GM21526 (cell line): ENCODE results near the gene GSC2.

ENCODE experiments used
- ATAC-seq: cut with Tn5 transposase; IDR thresholded peaks from one replicate; pipeline ENCODE4 v1.9.1; 2021; ENCODE audit warnings: moderate library complexity; ENCODE audit not compliant: unreplicated experiment, low FRiP score

Gene GSC2, protein sequence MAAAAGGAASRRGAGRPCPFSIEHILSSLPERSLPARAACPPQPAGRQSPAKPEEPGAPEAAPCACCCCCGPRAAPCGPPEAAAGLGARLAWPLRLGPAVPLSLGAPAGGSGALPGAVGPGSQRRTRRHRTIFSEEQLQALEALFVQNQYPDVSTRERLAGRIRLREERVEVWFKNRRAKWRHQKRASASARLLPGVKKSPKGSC

DNA sequence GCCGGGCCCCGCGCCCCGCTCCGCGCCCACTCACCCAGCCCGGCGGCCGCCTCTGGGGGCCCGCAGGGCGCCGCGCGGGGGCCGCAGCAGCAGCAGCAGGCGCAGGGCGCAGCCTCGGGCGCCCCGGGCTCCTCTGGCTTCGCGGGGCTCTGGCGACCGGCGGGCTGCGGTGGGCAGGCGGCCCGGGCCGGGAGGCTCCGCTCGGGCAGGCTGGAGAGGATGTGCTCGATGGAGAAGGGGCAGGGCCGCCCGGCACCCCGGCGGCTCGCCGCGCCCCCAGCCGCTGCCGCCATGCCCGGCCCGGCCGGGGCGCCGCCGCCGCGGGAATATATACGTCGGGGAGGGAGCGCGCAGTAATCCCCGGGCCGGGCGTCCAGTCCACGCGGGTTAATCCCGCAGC is at the start of gene GSC2:
Gene GSC2, minus strand, starts transcription at position 302 of the 400 bp plus-strand sequence. Its CDS starts 9 bp downstream, at position 293.
- ATAC-seq: no peak

DNA sequence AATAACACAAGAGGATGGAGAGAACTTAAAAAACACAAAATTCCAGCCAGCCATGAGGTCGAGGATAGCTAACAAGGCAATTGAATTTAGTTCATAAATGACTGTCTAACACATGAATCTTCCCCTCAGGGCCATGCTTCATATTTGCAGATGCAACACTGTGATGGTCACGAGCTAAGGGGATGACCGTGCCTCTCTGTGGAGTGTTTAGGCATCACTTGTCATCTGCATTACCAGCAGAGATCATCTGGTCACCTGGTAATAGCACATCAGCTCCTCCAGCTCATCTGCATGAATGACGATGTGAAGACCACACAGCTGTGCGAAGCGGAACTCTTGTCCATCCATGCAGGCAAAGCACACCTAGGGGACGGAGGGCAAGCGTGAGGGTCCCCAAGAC is 49.4 kb upstream of the GSC2 start:
- ATAC-seq: no peak

DNA sequence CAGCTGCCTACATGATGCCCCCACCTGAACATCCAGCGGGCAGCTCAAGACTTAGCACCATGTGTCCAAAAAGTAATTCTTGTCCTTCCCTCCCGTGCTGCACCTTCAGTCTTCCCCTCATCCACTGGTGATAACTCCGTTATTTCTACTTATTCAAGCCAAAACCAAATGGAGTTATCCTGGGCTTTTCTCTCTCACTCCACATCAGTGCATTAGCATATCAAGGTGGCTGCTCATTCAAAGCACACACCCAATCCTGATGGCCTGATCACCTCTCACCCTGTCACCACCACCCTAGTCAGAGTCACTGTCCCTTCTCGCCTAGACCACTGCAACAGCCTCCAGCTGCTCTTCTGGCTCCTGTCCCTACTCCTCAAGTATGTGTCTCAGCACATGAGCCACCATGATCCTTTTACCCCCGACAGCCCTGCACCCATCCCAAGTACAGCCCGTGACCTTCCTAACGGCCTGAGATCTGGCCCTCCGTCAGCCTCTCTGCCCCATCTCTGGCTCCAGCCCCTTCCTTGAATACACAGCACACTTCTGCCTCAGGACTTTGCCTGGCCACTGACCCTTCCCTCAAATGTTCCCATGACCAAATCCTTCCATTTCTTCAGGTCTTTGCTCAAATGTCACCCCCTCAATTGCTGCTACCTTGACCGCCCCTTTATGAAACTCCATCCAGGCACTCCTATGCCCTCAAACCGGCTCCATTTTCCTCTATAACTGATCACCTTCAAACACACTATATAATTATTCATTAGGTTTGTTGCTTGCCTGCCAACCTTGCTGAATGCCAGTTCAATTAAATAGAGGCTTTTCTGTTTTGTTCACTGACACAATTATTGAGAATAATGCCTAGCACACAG is 48.1 kb upstream of the GSC2 start:
- no peak for ATAC-seq

DNA sequence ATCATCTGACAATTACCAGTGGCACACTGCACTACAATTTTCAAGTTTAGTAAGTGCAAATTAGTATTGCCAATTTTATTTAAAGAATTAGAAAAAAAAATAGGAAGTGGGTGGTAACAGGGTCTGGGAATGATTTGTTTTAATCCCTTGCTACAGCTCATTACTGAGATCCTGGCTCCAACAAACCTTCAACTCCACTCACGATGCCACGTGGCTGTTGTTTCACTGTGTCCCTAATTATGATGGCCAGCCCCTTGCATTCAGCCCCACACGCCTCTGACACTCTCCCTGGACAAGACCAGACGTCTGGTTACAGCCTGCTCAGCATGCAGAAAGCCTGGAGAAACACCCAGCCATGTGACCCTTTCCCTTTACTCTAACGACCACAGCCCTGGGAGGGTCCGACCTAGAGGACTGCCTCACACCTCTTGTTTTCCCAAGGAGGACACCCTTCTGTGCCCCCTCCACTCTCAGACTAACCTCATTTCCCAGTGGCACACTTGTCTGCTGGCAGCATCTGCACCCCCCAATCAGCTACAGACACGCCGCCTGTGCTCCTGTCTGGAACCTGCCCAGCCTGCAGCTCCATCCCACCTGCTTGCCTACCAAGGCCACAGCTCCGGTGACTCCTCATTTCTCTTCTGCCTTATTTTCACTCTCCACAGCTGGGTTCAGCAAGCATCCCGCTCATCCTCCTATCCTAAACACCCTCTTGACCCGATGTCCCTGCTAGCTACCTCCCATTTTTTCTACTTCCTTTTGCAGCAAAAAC is 46.9 kb upstream of the GSC2 start:
- no peak for ATAC-seq

DNA sequence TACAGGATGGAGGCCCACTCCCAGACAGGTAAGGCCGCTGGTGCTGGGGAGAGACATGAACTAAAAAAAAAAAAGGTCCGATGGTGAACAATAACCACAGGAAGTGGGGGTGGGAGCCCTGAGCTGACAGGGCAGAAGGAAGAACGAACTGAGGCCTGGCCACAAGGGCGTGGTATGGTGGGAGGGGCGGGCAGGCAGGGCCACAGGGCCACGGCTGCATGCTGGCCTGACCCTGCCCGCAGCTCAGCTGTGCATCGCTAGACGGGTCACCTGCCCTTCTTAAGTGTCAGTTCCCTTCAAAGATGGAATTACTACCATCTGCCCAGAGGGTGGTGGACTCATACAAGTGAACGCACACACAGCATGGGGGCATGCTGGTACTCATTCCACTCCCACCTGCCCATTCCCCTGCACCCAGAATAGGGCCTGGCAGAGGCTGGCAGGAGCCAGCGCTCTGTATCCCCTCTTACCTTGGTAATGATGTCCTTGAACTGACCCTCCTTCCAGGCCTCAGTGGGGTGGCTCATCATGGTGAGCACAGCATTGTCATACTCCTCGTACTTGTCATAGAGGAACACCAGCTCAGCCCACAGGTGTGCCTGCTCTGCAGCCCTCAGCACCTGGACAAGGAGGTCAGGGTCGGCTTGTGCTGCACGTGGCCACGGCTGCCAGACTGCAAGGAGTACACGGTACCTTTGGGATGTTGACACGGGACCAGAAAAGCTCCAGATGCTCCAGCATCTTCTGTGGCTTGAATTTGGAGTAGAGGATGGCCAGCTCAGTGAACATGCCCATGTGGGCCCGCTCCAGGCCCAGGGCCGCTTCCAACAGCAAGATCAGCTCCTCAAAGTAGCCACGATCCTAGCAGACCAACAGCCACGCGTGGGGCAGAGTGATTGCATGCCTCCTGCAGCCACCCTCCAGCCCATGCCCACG is 46.0 kb upstream of the GSC2 start:
- no peak for ATAC-seq

DNA sequence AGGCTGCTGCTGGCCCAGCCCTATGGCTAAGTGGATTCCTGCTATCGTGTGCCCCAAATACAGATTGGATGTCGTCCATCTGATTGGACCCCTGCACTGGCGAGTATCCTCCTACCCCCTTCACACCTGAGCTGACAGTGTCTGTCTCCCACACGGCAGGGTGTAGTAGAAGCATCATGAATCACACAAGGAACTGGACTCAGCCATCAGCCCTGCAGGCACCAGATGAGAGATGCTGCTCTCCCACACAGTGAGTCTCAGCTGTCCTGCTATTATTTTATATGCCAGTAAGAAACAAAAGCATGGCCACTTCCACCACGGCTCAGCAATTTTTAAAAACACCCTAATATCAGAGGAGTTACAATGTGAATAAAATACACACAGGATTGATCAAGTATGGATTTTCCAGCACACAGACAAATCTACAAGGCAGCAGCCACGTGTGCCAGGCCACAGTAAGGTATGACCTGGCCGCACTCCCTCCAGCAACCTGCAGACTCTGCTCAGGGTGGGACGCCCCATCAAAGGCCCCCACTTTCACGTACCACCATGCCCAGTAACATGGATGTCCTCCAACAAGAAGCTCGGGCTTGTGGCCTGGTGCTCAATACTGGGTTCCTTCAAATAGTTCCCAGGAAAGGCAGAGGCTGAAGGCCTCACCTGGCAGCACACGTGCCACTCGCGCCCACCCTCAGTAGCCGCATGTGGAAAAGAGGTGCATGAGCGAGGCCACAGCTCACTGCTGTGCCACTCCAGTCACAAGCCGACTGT is 44.9 kb upstream of the GSC2 start:
- ATAC-seq: no peak

DNA sequence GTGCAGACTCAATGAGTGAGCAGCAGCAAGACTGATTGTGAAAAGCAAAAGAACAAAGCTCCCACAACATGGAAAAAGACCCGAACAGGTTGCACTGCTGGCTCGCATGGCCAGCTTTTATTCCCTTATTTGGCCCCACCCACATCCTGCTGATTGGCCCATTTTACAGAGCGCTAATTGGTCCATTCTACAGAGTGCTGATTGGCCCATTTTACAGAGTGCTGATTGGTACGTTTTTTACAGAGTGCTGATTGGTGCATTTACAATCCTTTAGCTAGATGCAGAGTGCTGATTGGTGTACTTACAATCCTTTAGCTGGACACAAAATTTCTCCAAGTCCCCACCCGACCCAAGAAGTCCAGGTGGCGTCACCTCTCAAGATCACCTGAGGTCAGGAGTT is 43.8 kb upstream of the GSC2 start:
- ATAC-seq: no peak

DNA sequence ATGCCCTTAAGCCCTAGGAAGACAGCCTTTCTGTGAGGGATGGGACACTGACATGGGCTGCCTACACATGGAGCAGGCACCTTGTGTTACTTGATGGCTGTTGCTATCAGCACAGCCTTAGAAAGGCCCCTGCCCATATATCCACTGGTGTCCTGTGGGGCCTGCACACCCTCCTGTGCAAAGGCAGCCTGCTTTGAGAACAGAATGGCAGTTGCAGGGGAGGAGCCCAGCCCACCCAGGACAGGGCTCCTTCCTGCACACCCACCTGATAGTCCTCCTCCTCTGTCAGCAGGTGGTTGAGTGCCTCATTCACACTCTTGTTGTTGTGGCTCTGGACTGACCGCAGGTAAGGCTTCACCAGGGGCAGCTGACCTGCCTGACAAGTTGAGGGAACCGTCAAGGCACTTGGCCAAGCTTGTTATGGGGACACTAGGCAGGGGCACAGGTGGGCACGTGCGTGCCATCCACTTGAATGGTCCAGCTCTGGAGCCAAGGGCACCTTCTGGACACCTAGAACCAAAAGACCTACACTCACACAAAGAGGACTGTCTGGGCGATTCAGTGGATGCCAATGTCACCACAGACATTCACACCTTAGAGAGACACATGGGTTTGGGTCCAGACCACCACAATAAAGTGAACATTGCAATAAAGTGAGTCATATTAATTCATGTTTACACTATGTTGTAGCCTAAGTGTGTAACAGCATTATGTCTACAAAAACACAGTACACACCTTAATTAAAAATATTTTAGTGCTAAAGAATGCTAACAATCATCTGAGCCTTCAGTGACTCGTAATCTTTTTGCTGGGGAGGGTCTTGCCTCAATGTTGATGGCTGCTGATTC is 37.8 kb upstream of the GSC2 start:
- no peak for ATAC-seq

DNA sequence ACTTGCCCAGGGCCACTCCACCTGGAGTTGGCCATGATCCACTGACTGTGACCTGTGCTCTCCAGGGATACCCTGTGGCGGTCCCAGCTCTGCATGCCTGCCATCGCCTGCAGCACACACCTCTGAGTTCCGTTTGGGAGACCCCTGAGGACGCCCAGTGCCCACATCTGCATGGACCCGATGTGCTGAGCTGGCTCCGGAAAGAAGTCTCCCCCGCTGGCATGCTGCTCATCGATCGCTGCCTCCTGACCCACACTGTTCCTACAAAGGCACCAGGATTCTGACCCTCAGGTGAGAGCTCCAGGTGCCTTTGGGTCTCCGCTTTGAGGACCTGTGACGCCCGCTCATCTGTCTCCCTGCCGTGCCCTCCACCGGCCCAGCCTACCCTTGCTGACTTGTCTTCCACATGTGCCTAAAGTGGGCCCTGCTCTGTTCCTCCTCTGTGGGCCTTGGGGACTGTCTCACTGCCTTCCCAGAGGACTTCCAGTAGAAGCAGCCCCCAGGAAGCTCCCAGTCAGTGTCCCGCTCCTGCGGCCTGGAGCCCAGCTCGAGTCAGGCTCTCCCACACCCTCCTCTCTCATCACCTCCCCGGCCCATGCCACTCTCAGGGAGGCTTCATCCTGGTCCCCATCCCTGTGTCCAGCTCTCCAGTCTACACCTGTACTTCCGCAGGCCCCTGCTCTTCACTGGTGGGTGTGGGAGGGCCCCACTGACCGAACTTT is 34.3 kb upstream of the GSC2 start:
- no peak for ATAC-seq

DNA sequence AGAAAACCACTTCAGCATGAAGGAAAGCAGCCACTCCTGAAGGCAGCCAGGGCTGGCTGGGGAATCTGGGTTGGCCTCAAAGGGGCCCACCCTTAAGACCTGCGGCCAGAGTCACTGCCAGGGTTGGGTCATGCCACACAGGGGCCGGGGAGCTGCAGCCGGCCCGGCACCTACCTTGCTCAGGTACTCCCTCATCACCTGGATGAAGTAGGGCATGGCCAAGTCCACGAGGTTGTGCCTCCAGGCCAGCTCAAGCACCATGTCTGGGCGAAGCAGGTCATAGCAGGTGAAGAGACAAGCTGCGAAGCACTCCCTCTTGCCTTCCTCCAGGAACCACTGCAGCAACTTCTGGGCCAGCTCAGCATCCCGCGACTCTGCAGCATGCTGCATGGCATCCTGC is 33.1 kb upstream of the GSC2 start:
- ATAC-seq: no peak

DNA sequence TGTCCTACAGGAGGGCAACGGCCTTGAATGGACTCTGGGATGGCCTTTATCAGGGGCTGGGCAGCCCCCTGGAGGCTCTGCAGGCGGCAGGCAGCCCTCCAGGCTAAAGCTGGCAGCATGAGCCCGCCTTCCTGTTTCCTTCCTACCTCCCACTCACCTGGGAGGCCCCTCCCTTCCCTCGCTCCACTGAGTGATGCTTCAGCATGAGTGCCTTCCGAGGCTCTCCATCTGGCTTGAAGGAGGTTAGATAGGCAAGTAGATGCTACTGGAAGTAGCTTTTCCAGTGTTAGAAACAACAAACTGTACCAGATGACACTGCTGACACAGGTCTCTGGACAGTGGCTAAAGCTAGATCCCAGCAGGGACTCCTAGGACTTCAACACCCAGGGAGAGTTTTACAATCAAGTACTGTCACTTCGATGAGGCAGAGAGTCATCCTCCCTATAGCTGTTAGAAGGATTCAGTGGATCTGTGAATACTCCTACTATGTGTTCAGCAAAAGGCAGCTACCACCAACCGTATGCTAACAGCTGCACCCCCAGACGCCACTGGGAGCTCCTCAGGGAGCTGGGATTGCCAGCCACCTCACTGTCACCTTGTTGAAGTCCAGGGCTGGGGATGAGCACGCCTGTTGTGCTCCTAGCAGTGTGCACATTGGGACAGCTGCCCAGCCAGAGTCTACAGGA is 32.5 kb upstream of the GSC2 start:
- ATAC-seq: no peak

DNA sequence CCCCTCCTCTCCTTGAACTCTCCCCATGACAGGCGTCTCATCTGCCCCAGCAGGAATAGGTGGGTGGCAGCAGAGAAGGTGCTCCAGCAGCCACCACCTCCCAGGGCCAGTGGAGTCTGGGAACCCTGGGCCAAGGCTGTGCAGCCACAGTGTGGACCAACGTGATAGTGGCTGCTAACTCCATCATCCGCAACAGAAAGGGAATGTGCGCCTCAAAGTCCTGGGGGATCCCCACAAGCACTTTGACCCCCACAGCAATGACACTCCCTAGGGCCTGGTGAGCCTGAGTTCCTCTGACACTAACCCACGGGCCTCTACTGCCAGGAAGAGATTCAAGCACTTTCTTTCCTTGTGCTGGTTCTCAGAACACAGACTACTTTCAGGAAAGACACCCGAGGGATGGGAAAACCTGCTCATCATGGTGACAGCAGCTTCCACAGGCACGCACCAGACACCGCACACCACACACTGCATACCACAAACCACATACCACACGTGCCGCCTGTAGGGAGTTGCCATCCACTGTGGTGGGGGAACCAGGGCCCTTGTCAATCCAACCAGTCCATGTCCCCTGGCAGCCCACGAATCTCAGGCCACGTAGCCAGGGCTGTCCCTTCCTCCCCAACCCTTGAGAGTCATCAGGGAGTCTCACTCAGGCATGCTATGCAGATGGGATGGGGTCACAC is 31.8 kb upstream of the GSC2 start:
- no peak for ATAC-seq

DNA sequence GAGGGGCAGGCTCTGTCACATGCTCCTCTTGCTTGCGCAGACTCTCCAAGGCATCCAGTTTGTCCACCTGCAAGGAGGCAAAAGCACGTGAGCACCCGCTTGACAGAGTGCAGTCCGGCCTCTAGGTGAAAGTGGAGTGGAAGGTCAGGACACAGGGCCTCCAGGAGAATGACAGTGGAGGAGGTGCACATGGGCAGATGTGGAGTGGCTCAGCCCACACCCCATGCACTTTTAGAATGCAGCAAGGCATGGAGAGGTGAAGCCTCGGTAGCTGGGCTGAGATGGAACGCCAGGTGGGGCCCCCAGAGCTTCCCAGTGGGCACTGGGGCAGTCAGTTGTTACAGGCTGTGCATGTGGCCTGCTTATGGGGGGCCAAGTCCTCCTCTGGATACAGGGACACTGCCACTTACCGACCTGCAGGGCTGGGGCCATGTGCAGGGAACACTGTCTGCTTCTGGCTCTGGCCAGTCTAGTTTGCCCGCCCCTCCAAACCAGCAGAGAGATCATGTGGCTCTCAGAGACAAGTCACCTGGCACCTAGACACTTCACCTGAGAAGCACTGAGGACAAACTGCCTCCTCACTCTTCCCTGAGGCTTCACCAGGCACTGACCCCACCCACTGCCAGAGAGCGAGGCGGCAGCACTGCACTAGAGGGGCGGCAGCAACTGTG is 30.8 kb upstream of the GSC2 start:
- ATAC-seq: no peak

DNA sequence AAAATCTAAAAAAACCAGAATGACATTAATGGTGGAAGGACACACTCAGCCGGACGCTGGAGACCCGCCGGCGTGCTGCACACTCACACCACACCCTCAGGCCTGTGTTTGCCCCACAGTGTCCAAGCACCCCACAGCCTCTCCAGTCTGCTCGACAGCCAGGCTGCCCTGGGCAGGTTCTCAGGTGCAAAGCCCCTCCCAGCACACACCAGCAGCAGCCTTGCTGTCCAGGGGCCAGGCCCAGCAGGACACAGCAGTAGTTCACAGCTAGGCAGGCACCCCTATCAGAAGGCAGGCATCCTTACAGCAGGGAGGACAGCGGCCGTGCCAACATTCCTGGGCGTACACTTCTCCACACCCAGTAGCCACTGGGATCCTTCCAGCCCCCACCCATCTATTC is 30.1 kb upstream of the GSC2 start:
- no peak for ATAC-seq

DNA sequence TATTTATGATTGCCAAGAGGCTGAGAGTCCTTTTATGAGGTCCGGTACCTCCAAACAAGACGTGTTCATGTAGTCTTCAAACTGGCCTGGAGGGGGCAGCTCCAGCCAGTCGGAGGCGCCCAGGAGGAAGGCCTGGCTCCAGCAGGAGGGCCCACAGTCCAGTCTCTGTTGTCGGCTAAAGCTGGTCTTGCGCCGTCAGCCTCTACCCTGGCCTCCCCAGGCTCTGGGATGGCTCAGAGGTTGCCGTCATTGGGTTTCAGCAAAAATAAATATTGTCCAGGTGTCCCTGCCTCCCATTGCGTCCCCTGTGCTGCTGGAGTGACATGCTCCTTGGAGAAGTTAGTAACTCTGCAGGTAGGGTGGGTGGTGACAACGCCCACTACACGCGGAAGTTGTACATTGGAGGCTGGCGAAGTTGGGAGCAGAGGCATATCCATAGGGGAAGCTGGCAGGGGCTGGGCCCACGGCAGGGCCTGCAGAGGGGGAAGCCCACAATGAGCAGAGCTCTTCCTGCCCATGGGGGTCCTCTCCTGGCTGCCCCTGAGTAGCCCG is 29.5 kb upstream of the GSC2 start:
- peak; percentile 39 for ATAC-seq
